NCI-H748 (cell line): ENCODE data around the gene PNMT.

Source experiments
- DNase-seq: peaks from one replicate; lab custom pipeline; 2025; ENCODE audit not compliant: unreplicated experiment; lab: John Stamatoyannopoulos, UW

PNMT gene

GRCh38 chr17:39667945-39668924, at the start of gene PNMT:
PNMT (plus strand) TSS chr17:39668453; CDS start chr17:39668476, 23 bp downstream.
- peak; percentile 81 for DNase-seq

GRCh38 chr17:39618956-39619785, 49.1 kb upstream of the PNMT start:
- no peak for DNase-seq

GRCh38 chr17:39619786-39620101, 48.5 kb upstream of the PNMT start:
- no peak for DNase-seq

- DNase-seq, result peak; percentile 83
Measured at GRCh38 chr17:39621523-39622379, 46.5 kb upstream of the PNMT start.

GRCh38 chr17:39622380-39623006, 45.8 kb upstream of the PNMT start:
- DNase-seq, result no peak

- DNase-seq, result peak; percentile 67
Measured at GRCh38 chr17:39623356-39623950, 44.8 kb upstream of the PNMT start.

GRCh38 chr17:39624313-39624712, 43.9 kb upstream of the PNMT start:
- no peak for DNase-seq

GRCh38 chr17:39625198-39625785, 43.0 kb upstream of the PNMT start:
- no peak for DNase-seq

GRCh38 chr17:39626171-39627046, 41.8 kb upstream of the PNMT start, which contains the start of gene PPP1R1B:
PPP1R1B (plus strand) TSS chr17:39626952; CDS start chr17:39627393, 441 bp downstream.
- DNase-seq, result no peak

- DNase-seq, result no peak
Measured at GRCh38 chr17:39627047-39627711, 41.1 kb upstream of the PNMT start.

GRCh38 chr17:39627712-39628516, 40.3 kb upstream of the PNMT start:
- DNase-seq, result no peak

GRCh38 chr17:39628655-39629493, 39.4 kb upstream of the PNMT start:
- DNase-seq, result no peak

GRCh38 chr17:39629494-39629880, 38.8 kb upstream of the PNMT start:
- DNase-seq, result no peak

- DNase-seq, result no peak
Measured at GRCh38 chr17:39629898-39630297, 38.4 kb upstream of the PNMT start.

- no peak for DNase-seq
Measured at GRCh38 chr17:39631403-39631802, 36.9 kb upstream of the PNMT start.

- DNase-seq, result no peak
Measured at GRCh38 chr17:39632153-39632941, 35.9 kb upstream of the PNMT start.
